ENCODE results near the gene DNAJC13. TPM values are rescaled to one million over a fixed set of nuclear protein-coding genes. Genes with fewer than 3 reads are reported as not detected.

The DNAJC13 gene
- total and polyA plus RNA-seq, 4 donors, result 6.3 to 22.8 (median 15.4) TPM

- no peak for TF ChIP-seq ZBTB33 (IDR thresholded peaks at IDR 0.05)
- no peak for TF ChIP-seq FOXA1 (IDR thresholded peaks at IDR 0.05)
- no peak for TF ChIP-seq ATF3 (IDR thresholded peaks at IDR 0.05)
- no peak for TF ChIP-seq CTCF (IDR thresholded peaks at IDR 0.05; ENCODE audit: low read depth, low read length, missing input control)
- no peak for TF ChIP-seq GABPA (IDR thresholded peaks at IDR 0.05 in 1 of 2, conservative IDR thresholded peaks at IDR 0.05 in 1 of 2)
- no peak for TF ChIP-seq MAX (IDR thresholded peaks at IDR 0.05)
- H3K36me3 ChIP-seq (ENCODE audit: control insufficient read depth in 4 of 4, insufficient read depth in 3 of 4, low read depth in 1 of 4, low read length in 3 of 4), result no peaks in the 10 kb centered on the region
These were observed 35.9 kb upstream of the DNAJC13 start for GRCh38 chr3:132381348-132381944.

GRCh38 chr3:132382267-132382666 is 35.0 kb upstream of the DNAJC13 start:
- Histone ChIP-seq H3K9ac (ENCODE audit: low read depth in 1 of 2, low read length in 2 of 2) (no peak overlapping the region), H3K4me3 (ENCODE audit: low read depth in 1 of 3, low read length in 3 of 3) (no peak overlapping the region), H3K27me3 (ENCODE audit: control insufficient read depth in 4 of 4, insufficient read depth in 4 of 4, low read length in 3 of 4) (peaks cover 0 to 4% (median 0%) of the 10 kb centered on the region in 4 donors), H3K27ac (ENCODE audit: low read depth in 1 of 2, low read length in 2 of 2) (no peak overlapping the region), H3K4me1 (ENCODE audit: control insufficient read depth in 4 of 4, insufficient read depth in 4 of 4, low read length in 3 of 4) (no peaks in the 10 kb centered on the region), H3K36me3 (ENCODE audit: control insufficient read depth in 4 of 4, insufficient read depth in 3 of 4, low read depth in 1 of 4, low read length in 3 of 4) (no peaks in the 10 kb centered on the region), H3K9me3 (ENCODE audit: control insufficient read depth in 4 of 4, low read length in 3 of 4) (no peaks in the 10 kb centered on the region)
- DNase-seq (ENCODE audit: low spot score), result no peak
- WGBS, result 76% methylated on average over 4 of the region's 4 CpGs
- TF ChIP-seq REST (IDR thresholded peaks at IDR 0.05) (no peak), TAF1 (conservative IDR thresholded peaks at IDR 0.05) (no peak), HNF4G (IDR thresholded peaks at IDR 0.05) (no peak), SP1 (IDR thresholded peaks at IDR 0.05) (no peak), GABPA (IDR thresholded peaks at IDR 0.05 in 1 of 2, conservative IDR thresholded peaks at IDR 0.05 in 1 of 2) (no peak), RAD21 (IDR thresholded peaks at IDR 0.05) (no peak), ATF3 (IDR thresholded peaks at IDR 0.05) (no peak)

More at GRCh38 chr3:132381348-132381944, 35.9 kb upstream of the DNAJC13 start:
- Histone ChIP-seq H3K27ac (ENCODE audit: low read depth in 1 of 2, low read length in 2 of 2) (no peak overlapping the region), H3K27me3 (ENCODE audit: control insufficient read depth in 4 of 4, insufficient read depth in 4 of 4, low read length in 3 of 4) (peaks cover 0 to 4% (median 0%) of the 10 kb centered on the region in 4 donors), H3K4me3 (ENCODE audit: low read depth in 1 of 3, low read length in 3 of 3) (no peak overlapping the region), H3K9ac (ENCODE audit: low read depth in 1 of 2, low read length in 2 of 2) (no peak overlapping the region), H3K9me3 (ENCODE audit: control insufficient read depth in 4 of 4, low read length in 3 of 4) (no peaks in the 10 kb centered on the region), H3K4me1 (ENCODE audit: control insufficient read depth in 4 of 4, insufficient read depth in 4 of 4, low read length in 3 of 4) (no peaks in the 10 kb centered on the region)
- WGBS, result 91% methylated on average over 14 of the region's 14 CpGs
- no peak for DNase-seq (ENCODE audit: low spot score)

Data from liver (tissue), 9 donors.